ENCODE measurements around the gene ASIC4.

Gene ASIC4

GRCh38 chr2:219468410-219469185, 45.7 kb upstream of the ASIC4 start:
- Mint-ChIP-seq H3K4me3 (no peak overlapping the region), H3K36me3 (ENCODE audit: low read depth) (no peaks in the 10 kb centered on the region), H3K27me3 (ENCODE audit: low read depth, poor library complexity) (no peaks in the 10 kb centered on the region), H3K27ac (no peak overlapping the region), H3K9me3 (no peaks in the 10 kb centered on the region), H3K4me1 (peaks cover 26% of the 10 kb centered on the region)
- no peak for DNase-seq
- no peak for TF ChIP-seq CTCF (IDR thresholded peaks at IDR 0.05)

- no peak for TF ChIP-seq CTCF (IDR thresholded peaks at IDR 0.05)
- no peak overlapping the region for H3K27ac Mint-ChIP-seq
- no peak for DNase-seq
- H3K27me3 Mint-ChIP-seq (ENCODE audit: low read depth, poor library complexity), result no peaks in the 10 kb centered on the region
- no peaks in the 10 kb centered on the region for H3K9me3 Mint-ChIP-seq
- H3K4me1 Mint-ChIP-seq, result peaks cover 26% of the 10 kb centered on the region
- no peak overlapping the region for H3K4me3 Mint-ChIP-seq
- no peaks in the 10 kb centered on the region for H3K36me3 Mint-ChIP-seq (ENCODE audit: low read depth)
Measured at GRCh38 chr2:219469186-219469724, 45.0 kb upstream of the ASIC4 start.

- no peaks in the 10 kb centered on the region for H3K27me3 Mint-ChIP-seq (ENCODE audit: low read depth, poor library complexity)
- H3K4me1 Mint-ChIP-seq, result peaks cover 26% of the 10 kb centered on the region
- no peaks in the 10 kb centered on the region for H3K9me3 Mint-ChIP-seq
- DNase-seq, result no peak
- TF ChIP-seq CTCF (IDR thresholded peaks at IDR 0.05), result no peak
- no peaks in the 10 kb centered on the region for H3K36me3 Mint-ChIP-seq (ENCODE audit: low read depth)
- no peak overlapping the region for H3K4me3 Mint-ChIP-seq
- no peak overlapping the region for H3K27ac Mint-ChIP-seq
Measured at GRCh38 chr2:219470429-219470828, 43.9 kb upstream of the ASIC4 start.

GRCh38 chr2:219471476-219472371, 42.6 kb upstream of the ASIC4 start:
- Mint-ChIP-seq H3K4me1 (peaks cover 28% of the 10 kb centered on the region), H3K4me3 (no peak overlapping the region), H3K9me3 (no peaks in the 10 kb centered on the region), H3K27ac (no peak overlapping the region), H3K27me3 (ENCODE audit: low read depth, poor library complexity) (no peaks in the 10 kb centered on the region), H3K36me3 (ENCODE audit: low read depth) (no peaks in the 10 kb centered on the region)
- no peak for DNase-seq
- no peak for TF ChIP-seq CTCF (IDR thresholded peaks at IDR 0.05)

GRCh38 chr2:219472629-219473187, 41.6 kb upstream of the ASIC4 start:
- Mint-ChIP-seq H3K27me3 (ENCODE audit: low read depth, poor library complexity) (no peaks in the 10 kb centered on the region), H3K27ac (no peak overlapping the region), H3K4me1 (peaks cover 28% of the 10 kb centered on the region), H3K36me3 (ENCODE audit: low read depth) (no peaks in the 10 kb centered on the region), H3K9me3 (no peaks in the 10 kb centered on the region), H3K4me3 (no peak overlapping the region)
- DNase-seq, result no peak
- no peak for TF ChIP-seq CTCF (IDR thresholded peaks at IDR 0.05)
